ENCODE data around the gene WNT7B. TPM values are rescaled to one million over a fixed set of nuclear protein-coding genes. Genes with fewer than 3 reads are reported as not detected.

WNT7B gene
- total RNA-seq, 4 donors from 2014 or later: 18.7 to 54.4 (median 44.1) TPM

DNA sequence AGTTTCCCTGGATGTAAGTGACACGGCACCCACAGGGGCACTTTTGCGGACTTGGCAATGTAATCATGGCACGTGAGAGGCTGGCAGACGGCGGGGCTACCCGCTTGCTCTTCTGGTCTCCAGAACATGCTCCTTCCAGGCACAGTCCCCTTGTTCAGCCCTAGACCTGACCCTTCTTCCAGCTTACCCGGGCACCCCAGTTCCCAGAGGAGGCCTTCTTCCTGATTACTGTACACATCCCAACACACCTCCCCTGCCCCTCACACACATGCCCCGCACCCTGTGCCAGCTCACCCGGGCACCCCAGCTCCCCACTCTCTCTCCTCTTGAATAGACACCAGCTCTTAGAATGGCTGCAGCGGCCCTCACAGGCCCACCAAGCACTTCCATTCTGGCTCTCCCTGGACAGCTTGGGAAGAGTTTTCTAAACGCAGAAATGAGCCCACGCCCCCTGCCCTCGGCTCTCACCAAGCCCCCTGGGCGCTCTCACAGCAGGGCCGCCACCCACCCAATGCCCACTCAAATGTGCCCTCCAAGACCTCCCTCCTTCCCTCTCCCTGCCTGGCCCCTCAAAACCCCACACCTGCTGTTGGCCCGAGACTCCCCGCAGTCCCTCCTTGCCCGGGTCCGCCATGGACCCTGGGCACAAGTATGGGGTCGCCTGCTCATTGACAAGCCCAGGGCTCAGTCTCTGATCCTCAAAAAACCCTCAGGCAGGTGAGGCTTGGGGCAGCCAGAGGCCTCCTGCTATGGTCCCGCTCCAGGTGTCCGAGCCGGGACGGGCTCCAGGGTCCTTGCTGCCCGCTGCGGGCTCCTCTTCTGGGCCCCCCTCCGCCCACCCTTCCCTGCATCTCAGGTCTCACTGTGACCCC is 88.5 kb downstream of the WNT7B start:
- H3K4me3 ChIP-seq: no peak overlapping the region
- no peak for DNase-seq (ENCODE audit: low spot score in 2 of 2)
- H3K4me1 ChIP-seq: peaks cover 6% of the 10 kb centered on the region
- TF ChIP-seq POLR2AphosphoS5 (IDR thresholded peaks at IDR 0.05) (no peak), POLR2A (IDR thresholded peaks at IDR 0.05) (no peak), EP300 (IDR thresholded peaks at IDR 0.05) (no peak)
- TF ChIP-seq, protein P1, sequence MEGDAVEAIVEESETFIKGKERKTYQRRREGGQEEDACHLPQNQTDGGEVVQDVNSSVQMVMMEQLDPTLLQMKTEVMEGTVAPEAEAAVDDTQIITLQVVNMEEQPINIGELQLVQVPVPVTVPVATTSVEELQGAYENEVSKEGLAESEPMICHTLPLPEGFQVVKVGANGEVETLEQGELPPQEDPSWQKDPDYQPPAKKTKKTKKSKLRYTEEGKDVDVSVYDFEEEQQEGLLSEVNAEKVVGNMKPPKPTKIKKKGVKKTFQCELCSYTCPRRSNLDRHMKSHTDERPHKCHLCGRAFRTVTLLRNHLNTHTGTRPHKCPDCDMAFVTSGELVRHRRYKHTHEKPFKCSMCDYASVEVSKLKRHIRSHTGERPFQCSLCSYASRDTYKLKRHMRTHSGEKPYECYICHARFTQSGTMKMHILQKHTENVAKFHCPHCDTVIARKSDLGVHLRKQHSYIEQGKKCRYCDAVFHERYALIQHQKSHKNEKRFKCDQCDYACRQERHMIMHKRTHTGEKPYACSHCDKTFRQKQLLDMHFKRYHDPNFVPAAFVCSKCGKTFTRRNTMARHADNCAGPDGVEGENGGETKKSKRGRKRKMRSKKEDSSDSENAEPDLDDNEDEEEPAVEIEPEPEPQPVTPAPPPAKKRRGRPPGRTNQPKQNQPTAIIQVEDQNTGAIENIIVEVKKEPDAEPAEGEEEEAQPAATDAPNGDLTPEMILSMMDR (IDR thresholded peaks at IDR 0.05): no peak
- peaks cover 65% of the 10 kb centered on the region for H3K27me3 ChIP-seq
- no peaks in the 10 kb centered on the region for H3K36me3 ChIP-seq
- 90% methylated on average over 16 of the region's 27 CpGs for WGBS
- no peaks in the 10 kb centered on the region for H3K9me3 ChIP-seq
- no peak overlapping the region for H3K27ac ChIP-seq

DNA sequence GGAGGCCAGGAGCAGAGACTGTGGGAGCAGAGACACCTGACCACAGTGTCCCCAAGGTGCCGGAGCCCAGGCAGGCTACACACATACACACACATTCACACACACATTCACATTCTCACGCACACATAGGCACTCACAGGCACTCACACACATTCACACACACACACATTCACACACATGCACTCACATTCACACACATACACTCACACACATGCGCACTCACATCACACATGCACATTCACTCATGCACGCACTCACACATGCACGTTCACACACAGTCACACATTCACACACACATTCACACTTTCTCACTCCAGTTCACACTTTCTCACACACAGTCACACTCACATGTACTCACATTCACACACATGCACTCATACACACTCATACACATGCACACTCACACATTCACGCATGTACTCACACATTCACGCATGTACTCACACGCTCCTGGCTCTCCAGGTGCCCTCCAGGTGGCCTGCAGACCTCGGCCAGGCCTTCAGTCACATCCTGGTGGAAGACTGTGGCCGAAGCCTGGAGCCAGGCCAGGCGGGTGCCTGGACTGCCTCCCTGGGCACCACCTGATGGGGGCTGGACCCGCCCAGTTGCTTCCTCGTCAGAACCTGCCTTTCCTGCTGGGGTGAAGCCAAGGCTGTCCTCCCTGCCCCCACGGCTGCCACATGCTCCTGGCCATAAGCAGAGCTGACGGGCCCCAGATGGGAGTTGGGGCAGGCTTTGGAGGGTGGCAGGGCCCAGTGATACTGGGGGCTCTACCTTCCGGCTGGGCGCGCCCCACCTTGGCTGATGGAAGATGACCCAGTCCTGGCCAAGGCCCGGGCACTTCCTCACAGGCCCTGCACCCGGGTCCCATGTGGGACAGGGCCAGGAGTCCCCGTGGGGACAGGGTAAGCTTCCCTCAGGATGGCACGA is 89.5 kb downstream of the WNT7B start:
- peaks cover 68% of the 10 kb centered on the region for H3K27me3 ChIP-seq
- 73% methylated on average over 12 of the region's 22 CpGs for WGBS
- no peak overlapping the region for H3K4me3 ChIP-seq
- H3K9me3 ChIP-seq: no peaks in the 10 kb centered on the region
- peaks cover 15% of the 10 kb centered on the region for H3K4me1 ChIP-seq
- peak; percentile 57 to 67 for DNase-seq (ENCODE audit: low spot score in 2 of 2)
- no peaks in the 10 kb centered on the region for H3K36me3 ChIP-seq
- TF ChIP-seq EP300 (IDR thresholded peaks at IDR 0.05): no peak
- TF ChIP-seq POLR2A (IDR thresholded peaks at IDR 0.05): no peak
- TF ChIP-seq POLR2AphosphoS5 (IDR thresholded peaks at IDR 0.05): no peak
- TF ChIP-seq, protein P1 (IDR thresholded peaks at IDR 0.05): no peak
- H3K27ac ChIP-seq: no peak overlapping the region

DNA sequence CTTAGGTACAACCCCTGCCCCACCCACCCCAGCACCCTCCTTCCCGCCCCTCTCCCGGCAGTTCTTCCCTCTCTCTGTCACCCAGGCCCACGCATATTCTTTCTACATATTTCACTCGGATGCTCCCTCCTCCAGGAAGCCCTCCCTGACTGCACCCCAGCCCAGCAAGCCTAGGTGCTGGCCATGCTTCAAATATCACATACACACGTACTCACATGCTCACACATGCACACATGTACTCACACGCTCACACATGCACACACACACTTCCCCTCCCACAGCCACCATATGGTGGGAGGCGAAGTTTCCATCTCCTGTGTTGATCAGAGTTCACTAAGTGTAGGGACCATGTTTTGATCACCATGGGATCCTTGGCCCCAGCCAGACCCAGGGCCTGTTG is 90.4 kb downstream of the WNT7B start:
- TF ChIP-seq POLR2AphosphoS5 (IDR thresholded peaks at IDR 0.05): no peak
- no peak for TF ChIP-seq EP300 (IDR thresholded peaks at IDR 0.05)
- TF ChIP-seq, protein P1 (IDR thresholded peaks at IDR 0.05): no peak
- no peak for TF ChIP-seq POLR2A (IDR thresholded peaks at IDR 0.05)
- Histone ChIP-seq H3K4me1 (peaks cover 21% of the 10 kb centered on the region), H3K9me3 (no peaks in the 10 kb centered on the region), H3K27ac (no peak overlapping the region), H3K36me3 (no peaks in the 10 kb centered on the region), H3K4me3 (no peak overlapping the region), H3K27me3 (peaks cover 68% of the 10 kb centered on the region)
- WGBS: 93% methylated on average over 7 of the region's 7 CpGs
- peak in 1 of 2 donors; percentile 27 for DNase-seq (ENCODE audit: low spot score in 2 of 2)

DNA sequence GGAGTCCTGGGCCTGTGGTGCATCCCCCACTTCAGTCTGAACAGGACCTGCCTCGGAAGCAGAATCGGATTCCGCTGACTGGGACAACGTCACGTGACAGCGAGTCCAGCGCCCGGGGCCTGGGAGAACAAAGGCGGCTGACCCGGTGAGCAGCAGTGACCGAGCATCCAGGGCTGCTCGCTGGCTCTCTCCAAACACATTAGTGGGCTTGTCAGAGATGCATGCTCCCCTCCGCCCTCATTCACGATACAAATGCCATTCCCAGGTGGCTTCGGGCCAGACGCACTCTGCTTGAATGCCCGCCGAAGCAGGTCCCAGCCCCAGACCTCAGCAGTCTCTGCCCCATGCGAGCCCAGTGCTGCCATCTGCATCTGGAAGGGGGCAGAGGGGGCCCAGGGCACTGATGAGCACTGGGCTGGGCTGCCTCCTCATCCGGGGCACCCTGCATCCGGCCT is 91.0 kb downstream of the WNT7B start:
- H3K27me3 ChIP-seq: peaks cover 68% of the 10 kb centered on the region
- TF ChIP-seq POLR2A (IDR thresholded peaks at IDR 0.05) (no peak), EP300 (IDR thresholded peaks at IDR 0.05) (no peak), POLR2AphosphoS5 (IDR thresholded peaks at IDR 0.05) (no peak)
- TF ChIP-seq, protein P1 (IDR thresholded peaks at IDR 0.05): no peak

More for the DNA sequence above, 91.0 kb downstream of the WNT7B start:
- Histone ChIP-seq H3K9me3 (no peaks in the 10 kb centered on the region), H3K27ac (no peak overlapping the region), H3K4me1 (peaks cover 24% of the 10 kb centered on the region), H3K4me3 (no peak overlapping the region), H3K36me3 (no peaks in the 10 kb centered on the region)
- peak; percentile 54 to 78 for DNase-seq (ENCODE audit: low spot score in 2 of 2)
- WGBS: 93% methylated on average over 3 of the region's 21 CpGs

Data from suprapubic skin (tissue), 4 donors.